Measurements from ENCODE around the gene IL1RAPL1. TPM values are rescaled to one million over a fixed set of nuclear protein-coding genes. Genes with fewer than 3 reads are reported as not detected.

Gene IL1RAPL1
- total RNA-seq, 4 donors from 2014 or later: 0.24 to 6.2 TPM; not detected in 2

GRCh38 chrX:29834764-29835163 lies 1247.5 kb downstream of the IL1RAPL1 start:
- intact Hi-C loops (cut with DNase I; ENCODE audit: low total_unique reads): no loop called here
- TF ChIP-seq POLR2A (IDR thresholded peaks at IDR 0.05): no peak
- TF ChIP-seq, protein P1, sequence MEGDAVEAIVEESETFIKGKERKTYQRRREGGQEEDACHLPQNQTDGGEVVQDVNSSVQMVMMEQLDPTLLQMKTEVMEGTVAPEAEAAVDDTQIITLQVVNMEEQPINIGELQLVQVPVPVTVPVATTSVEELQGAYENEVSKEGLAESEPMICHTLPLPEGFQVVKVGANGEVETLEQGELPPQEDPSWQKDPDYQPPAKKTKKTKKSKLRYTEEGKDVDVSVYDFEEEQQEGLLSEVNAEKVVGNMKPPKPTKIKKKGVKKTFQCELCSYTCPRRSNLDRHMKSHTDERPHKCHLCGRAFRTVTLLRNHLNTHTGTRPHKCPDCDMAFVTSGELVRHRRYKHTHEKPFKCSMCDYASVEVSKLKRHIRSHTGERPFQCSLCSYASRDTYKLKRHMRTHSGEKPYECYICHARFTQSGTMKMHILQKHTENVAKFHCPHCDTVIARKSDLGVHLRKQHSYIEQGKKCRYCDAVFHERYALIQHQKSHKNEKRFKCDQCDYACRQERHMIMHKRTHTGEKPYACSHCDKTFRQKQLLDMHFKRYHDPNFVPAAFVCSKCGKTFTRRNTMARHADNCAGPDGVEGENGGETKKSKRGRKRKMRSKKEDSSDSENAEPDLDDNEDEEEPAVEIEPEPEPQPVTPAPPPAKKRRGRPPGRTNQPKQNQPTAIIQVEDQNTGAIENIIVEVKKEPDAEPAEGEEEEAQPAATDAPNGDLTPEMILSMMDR (IDR thresholded peaks at IDR 0.05): no peak
- H3K27me3 ChIP-seq: no peaks in the 10 kb centered on the region
- H3K27ac ChIP-seq: no peak overlapping the region
- no peaks in the 10 kb centered on the region for H3K9me3 ChIP-seq
- DNase-seq: no peak
- no peaks in the 10 kb centered on the region for H3K36me3 ChIP-seq
- no peaks in the 10 kb centered on the region for H3K4me1 ChIP-seq
- no peak overlapping the region for H3K4me3 ChIP-seq

DNA sequence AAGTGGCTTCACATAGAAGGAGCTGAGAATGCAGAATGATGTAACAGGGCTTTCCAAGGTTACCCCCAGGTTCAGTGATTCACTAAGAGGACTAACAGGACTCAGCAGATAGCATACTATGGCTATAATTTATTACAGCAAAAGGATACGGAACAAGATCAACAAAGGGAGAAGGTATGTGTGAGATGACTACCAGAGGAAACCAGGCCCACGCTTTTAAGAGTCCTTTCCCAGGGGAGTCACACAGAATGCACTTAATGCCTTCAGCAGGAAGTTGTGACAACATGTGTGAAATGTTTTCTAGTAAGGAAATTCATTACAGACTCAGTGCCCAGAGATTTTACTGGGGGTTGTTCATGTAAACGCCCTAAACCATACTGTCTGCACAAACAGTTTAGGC lies 1254.5 kb downstream of the IL1RAPL1 start:
- H3K4me3 ChIP-seq: no peak overlapping the region

DNA sequence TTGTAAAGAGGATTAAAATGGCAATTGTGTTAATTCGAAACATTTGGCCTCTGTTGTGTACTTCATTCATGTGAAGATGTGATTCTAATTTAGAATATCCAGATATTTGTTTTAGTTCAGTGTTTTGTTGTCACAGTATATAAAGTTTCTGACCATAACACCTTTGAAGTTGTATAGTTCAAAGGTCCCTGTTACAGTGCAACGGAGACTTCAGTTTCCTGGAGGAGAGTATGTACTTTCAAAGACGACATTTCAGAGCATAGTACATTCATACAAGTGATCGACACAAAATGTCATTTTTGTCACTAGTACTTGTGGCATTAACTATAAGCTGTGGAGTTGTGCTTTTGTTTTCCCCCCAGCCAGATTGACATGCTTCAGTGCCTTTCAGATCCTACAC lies 1255.3 kb downstream of the IL1RAPL1 start:
- no peaks in the 10 kb centered on the region for H3K4me1 ChIP-seq
- no peaks in the 10 kb centered on the region for H3K27me3 ChIP-seq
- intact Hi-C loops (cut with DNase I; ENCODE audit: low total_unique reads): no loop called here
- H3K9me3 ChIP-seq: no peaks in the 10 kb centered on the region
- no peaks in the 10 kb centered on the region for H3K36me3 ChIP-seq
- no peak overlapping the region for H3K4me3 ChIP-seq
- no peak overlapping the region for H3K27ac ChIP-seq
- DNase-seq: no peak
- TF ChIP-seq, protein P1 (IDR thresholded peaks at IDR 0.05): no peak
- TF ChIP-seq POLR2A (IDR thresholded peaks at IDR 0.05): no peak

More for the DNA sequence above, 1254.5 kb downstream of the IL1RAPL1 start:
- Histone ChIP-seq H3K36me3 (no peaks in the 10 kb centered on the region), H3K9me3 (no peaks in the 10 kb centered on the region), H3K27me3 (no peaks in the 10 kb centered on the region), H3K4me1 (no peaks in the 10 kb centered on the region), H3K27ac (no peak overlapping the region)
- DNase-seq: no peak
- intact Hi-C loops (cut with DNase I; ENCODE audit: low total_unique reads): no loop called here
- TF ChIP-seq POLR2A (IDR thresholded peaks at IDR 0.05): no peak
- TF ChIP-seq, protein P1 (IDR thresholded peaks at IDR 0.05): no peak

DNA sequence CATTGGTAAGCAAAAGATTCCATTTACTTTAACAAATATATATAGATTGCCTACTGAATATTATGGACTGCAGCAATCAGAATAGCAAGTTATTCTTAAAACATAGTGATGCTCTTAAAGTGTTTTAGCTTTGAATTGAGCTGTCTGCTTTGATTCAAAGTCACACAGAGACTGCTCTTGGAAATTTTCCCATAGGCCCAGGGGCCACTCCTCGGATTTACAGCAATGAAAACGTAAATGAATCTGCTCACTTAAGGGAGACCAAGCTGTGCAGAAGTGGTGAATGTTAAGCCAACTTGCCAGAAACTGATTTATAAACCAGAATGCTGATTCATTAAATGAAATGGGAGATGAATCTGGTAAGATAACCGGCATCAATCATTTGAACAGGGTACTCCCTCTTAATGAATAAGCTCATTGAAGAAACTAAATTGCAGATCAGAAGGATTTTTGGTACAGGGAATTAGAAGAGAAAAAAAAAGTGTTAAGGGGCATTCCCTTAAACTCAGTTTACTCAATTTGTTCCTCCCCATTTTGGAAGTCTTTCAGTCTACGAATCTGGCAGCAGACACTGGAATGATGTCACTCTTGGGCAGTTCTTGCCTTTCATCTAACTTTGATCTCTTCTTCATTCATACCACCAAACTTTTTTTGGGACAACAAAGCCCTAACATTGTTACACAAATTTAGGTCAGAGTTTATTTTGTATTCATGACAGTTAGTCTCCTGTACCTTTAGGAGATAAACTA lies 1264.8 kb downstream of the IL1RAPL1 start:
- Histone ChIP-seq H3K4me1 (no peaks in the 10 kb centered on the region), H3K27ac (no peak overlapping the region), H3K27me3 (no peaks in the 10 kb centered on the region), H3K4me3 (no peak overlapping the region), H3K36me3 (no peaks in the 10 kb centered on the region), H3K9me3 (no peaks in the 10 kb centered on the region)
- no peak for DNase-seq
- TF ChIP-seq, protein P1 (IDR thresholded peaks at IDR 0.05): no peak
- no peak for TF ChIP-seq POLR2A (IDR thresholded peaks at IDR 0.05)
- intact Hi-C loops (cut with DNase I; ENCODE audit: low total_unique reads): no loop called here

DNA sequence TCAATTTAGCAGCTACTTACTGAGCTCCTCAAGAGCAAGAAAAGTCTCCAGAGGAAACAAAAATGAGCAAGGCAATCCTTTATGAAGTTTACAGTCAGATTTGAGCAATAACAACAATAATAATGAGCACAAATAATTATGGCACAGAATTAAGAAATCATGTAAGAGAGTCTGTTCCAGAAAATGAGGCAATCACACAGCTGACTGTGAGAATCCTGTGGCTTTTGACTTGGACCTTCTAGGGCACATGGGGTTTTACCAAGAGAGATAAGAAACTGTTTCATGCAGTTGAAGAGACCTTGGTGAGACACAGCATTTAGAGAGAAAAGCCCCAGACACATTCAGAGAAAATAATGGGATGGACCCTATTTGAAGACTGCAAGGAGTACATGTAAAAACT lies 1265.5 kb downstream of the IL1RAPL1 start:
- Histone ChIP-seq H3K36me3 (no peaks in the 10 kb centered on the region), H3K4me3 (no peak overlapping the region), H3K4me1 (no peaks in the 10 kb centered on the region), H3K27me3 (no peaks in the 10 kb centered on the region), H3K27ac (no peak overlapping the region), H3K9me3 (no peaks in the 10 kb centered on the region)
- DNase-seq: no peak
- no peak for TF ChIP-seq POLR2A (IDR thresholded peaks at IDR 0.05)
- TF ChIP-seq, protein P1 (IDR thresholded peaks at IDR 0.05): no peak
- intact Hi-C loops (cut with DNase I; ENCODE audit: low total_unique reads): no loop called here
